ENCODE results near the gene MAP3K7. TPM values are rescaled to one million over a fixed set of nuclear protein-coding genes. Genes with fewer than 3 reads are reported as not detected.

Gene MAP3K7
- total and polyA plus RNA-seq, 2 experiments from 2014 or later: 32.9 to 36.9 TPM

GRCh38 chr6:90467546-90467945, 119.3 kb downstream of the MAP3K7 start:
- Histone ChIP-seq H3K79me2 (ENCODE audit: insufficient read depth) (no peaks in the 10 kb centered on the region), H3K4me1 (ENCODE audit: insufficient read depth) (peaks cover 3% of the 10 kb centered on the region; the same call in 1 of the 2 replicates), H3K9ac (no peak overlapping the region), H4K20me1 (ENCODE audit: insufficient read depth) (no peaks in the 10 kb centered on the region), H3F3A (ENCODE audit: insufficient read depth) (no peaks in the 10 kb centered on the region), H3K27me3 (replicated peaks; ENCODE audit: insufficient read depth) (peaks cover 5% of the 10 kb centered on the region; the same call in 1 of the 2 replicates), H3K9me3 (ENCODE audit: low read depth) (no peaks in the 10 kb centered on the region), H3K4me3 (no peak overlapping the region), H3K4me2 (ENCODE audit: unreplicated experiment) (no peak overlapping the region), H3K36me3 (ENCODE audit: low read depth) (no peaks in the 10 kb centered on the region), H3K27ac (no peak overlapping the region), H2AFZ (no peak overlapping the region), H3K9me2 (ENCODE audit: insufficient read depth) (no peaks in the 10 kb centered on the region)
- no peak for TF ChIP-seq EZH2phosphoT487 (IDR thresholded peaks at IDR 0.05; ENCODE audit: insufficient read depth, low read depth)
- no peak for TF ChIP-seq EZH2 (IDR thresholded peaks at IDR 0.05; ENCODE audit: insufficient read depth, poor library complexity, severe bottlenecking)
- no peak for DNase-seq
- in situ Hi-C loops (cut with MboI): no loop called here

DNA sequence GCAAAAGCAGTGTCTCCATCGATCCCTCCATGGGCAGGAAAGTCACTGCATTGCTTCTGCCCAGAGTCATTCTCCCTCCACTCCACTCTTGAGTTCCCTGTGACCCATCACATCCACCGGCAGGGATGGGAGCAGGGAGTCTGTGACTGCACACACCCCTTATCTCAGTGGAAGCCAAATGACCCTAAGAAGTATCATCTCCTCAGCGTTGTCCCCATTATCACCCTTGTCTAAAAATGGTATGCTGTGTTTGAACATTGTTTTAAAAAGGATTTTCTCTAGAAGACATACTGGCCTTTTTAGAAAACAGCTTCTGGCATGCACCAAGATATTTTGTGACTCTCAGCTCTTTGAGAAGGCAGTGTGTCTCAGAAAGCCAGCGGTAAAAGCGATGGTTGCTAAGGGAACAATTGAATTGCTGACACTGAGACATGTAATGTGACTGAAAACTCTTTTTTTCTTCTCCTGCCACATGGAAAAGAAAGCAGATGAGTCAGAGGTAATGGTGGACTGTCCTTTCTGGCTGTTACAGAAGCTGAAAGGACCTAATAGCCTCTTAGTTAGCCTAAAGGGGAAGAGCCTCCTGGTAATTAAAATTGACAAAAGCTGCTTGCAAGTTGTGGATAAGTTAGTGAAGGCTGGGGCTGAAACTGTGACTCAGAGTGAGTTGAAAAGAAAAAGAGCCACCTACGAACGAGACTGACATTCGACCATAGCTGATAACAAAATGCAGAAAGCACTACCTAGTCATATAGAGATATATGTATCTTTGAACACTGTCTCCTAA, 120.5 kb downstream of the MAP3K7 start:
- Histone ChIP-seq H3K27me3 (replicated peaks; ENCODE audit: insufficient read depth) (no peaks in the 10 kb centered on the region; the same call in 1 of the 2 replicates), H3K4me1 (ENCODE audit: insufficient read depth) (peaks cover 3% of the 10 kb centered on the region; the same call in 1 of the 2 replicates), H3F3A (ENCODE audit: insufficient read depth) (no peaks in the 10 kb centered on the region), H3K27ac (no peak overlapping the region), H2AFZ (peak overlapping the region; percentile 53), H3K9me2 (ENCODE audit: insufficient read depth) (no peaks in the 10 kb centered on the region), H4K20me1 (ENCODE audit: insufficient read depth) (no peaks in the 10 kb centered on the region), H3K79me2 (ENCODE audit: insufficient read depth) (no peaks in the 10 kb centered on the region), H3K36me3 (ENCODE audit: low read depth) (no peaks in the 10 kb centered on the region), H3K9me3 (ENCODE audit: low read depth) (no peaks in the 10 kb centered on the region), H3K9ac (no peak overlapping the region), H3K4me2 (ENCODE audit: unreplicated experiment) (no peak overlapping the region), H3K4me3 (no peak overlapping the region)
- DNase-seq: peak; percentile 40
- in situ Hi-C loops (cut with MboI): no loop called here
- TF ChIP-seq EZH2phosphoT487 (IDR thresholded peaks at IDR 0.05; ENCODE audit: insufficient read depth, low read depth) (no peak), EZH2 (IDR thresholded peaks at IDR 0.05; ENCODE audit: insufficient read depth, poor library complexity, severe bottlenecking) (no peak)
- 11 to 15% methylated on average over 8 of the region's 8 CpGs for WGBS, 2 experiments (ENCODE audit: low coverage in 1 of 2, low lambda C conversion rate in 2 of 2, missing lambda C conversion rate in 2 of 2)

- 48 to 59% methylated on average over 2 of the region's 2 CpGs for WGBS, 2 experiments (ENCODE audit: low coverage in 1 of 2, low lambda C conversion rate in 2 of 2, missing lambda C conversion rate in 2 of 2)
- no peaks in the 10 kb centered on the region for H3F3A ChIP-seq (ENCODE audit: insufficient read depth)
- H3K9me3 ChIP-seq (ENCODE audit: low read depth): no peaks in the 10 kb centered on the region
- TF ChIP-seq EZH2phosphoT487 (IDR thresholded peaks at IDR 0.05; ENCODE audit: insufficient read depth, low read depth) (no peak), EZH2 (IDR thresholded peaks at IDR 0.05; ENCODE audit: insufficient read depth, poor library complexity, severe bottlenecking) (no peak)
- H3K36me3 ChIP-seq (ENCODE audit: low read depth): no peaks in the 10 kb centered on the region
- H3K4me1 ChIP-seq (ENCODE audit: insufficient read depth): peaks cover 3% of the 10 kb centered on the region; the same call in 1 of the 2 replicates
- H3K4me3 ChIP-seq: no peak overlapping the region
- H3K27ac ChIP-seq: no peak overlapping the region
- in situ Hi-C loops (cut with MboI): no loop called here
- H3K4me2 ChIP-seq (ENCODE audit: unreplicated experiment): no peak overlapping the region
- no peak overlapping the region for H2AFZ ChIP-seq
- no peaks in the 10 kb centered on the region for H4K20me1 ChIP-seq (ENCODE audit: insufficient read depth)
- H3K27me3 ChIP-seq (replicated peaks; ENCODE audit: insufficient read depth): no peaks in the 10 kb centered on the region; the same call in 1 of the 2 replicates
- DNase-seq: no peak
- no peaks in the 10 kb centered on the region for H3K79me2 ChIP-seq (ENCODE audit: insufficient read depth)
- H3K9me2 ChIP-seq (ENCODE audit: insufficient read depth): no peaks in the 10 kb centered on the region
- H3K9ac ChIP-seq: no peak overlapping the region
These were observed 121.2 kb downstream of the MAP3K7 start for GRCh38 chr6:90465686-90466085.

GRCh38 chr6:90464507-90464906, 122.4 kb downstream of the MAP3K7 start:
- Histone ChIP-seq H3K9ac (no peak overlapping the region), H3K9me2 (ENCODE audit: insufficient read depth) (no peaks in the 10 kb centered on the region), H3K79me2 (ENCODE audit: insufficient read depth) (no peaks in the 10 kb centered on the region), H3K4me3 (no peak overlapping the region), H3K27ac (no peak overlapping the region), H3K4me2 (ENCODE audit: unreplicated experiment) (no peak overlapping the region), H3K9me3 (ENCODE audit: low read depth) (no peaks in the 10 kb centered on the region), H3K4me1 (ENCODE audit: insufficient read depth) (peaks cover 3% of the 10 kb centered on the region; the same call in 1 of the 2 replicates), H3F3A (ENCODE audit: insufficient read depth) (no peaks in the 10 kb centered on the region), H3K27me3 (replicated peaks; ENCODE audit: insufficient read depth) (peaks cover 3% of the 10 kb centered on the region; the same call in 1 of the 2 replicates), H2AFZ (no peak overlapping the region), H3K36me3 (ENCODE audit: low read depth) (no peaks in the 10 kb centered on the region), H4K20me1 (ENCODE audit: insufficient read depth) (no peaks in the 10 kb centered on the region)
- 76 to 80% methylated on average over 7 of the region's 7 CpGs for whole genome bisulfite sequencing, 2 experiments (ENCODE audit: low coverage in 1 of 2, low lambda C conversion rate in 2 of 2, missing lambda C conversion rate in 2 of 2)
- in situ Hi-C loops (cut with MboI): no loop called here
- no peak for TF ChIP-seq EZH2phosphoT487 (IDR thresholded peaks at IDR 0.05; ENCODE audit: insufficient read depth, low read depth)
- TF ChIP-seq EZH2 (IDR thresholded peaks at IDR 0.05; ENCODE audit: insufficient read depth, poor library complexity, severe bottlenecking): no peak
- no peak for DNase-seq
